Measurements from ENCODE around the gene ERMARD.

ERMARD gene

GRCh38 chr6:169824848-169825557 is 73.6 kb downstream of the ERMARD start:
- H3K4me2 ChIP-seq (ENCODE audit: low read length, poor library complexity, severe bottlenecking) = no peak overlapping the region
- no peaks in the 10 kb centered on the region for H3K36me3 ChIP-seq (ENCODE audit: control insufficient read depth in 1 of 2, insufficient read depth in 2 of 2, low read depth in 1 of 2, low read length in 2 of 2)

GRCh38 chr6:169825558-169826225 is 74.3 kb downstream of the ERMARD start:
- Histone ChIP-seq H3K36me3 (ENCODE audit: control insufficient read depth in 1 of 2, insufficient read depth in 2 of 2, low read depth in 1 of 2, low read length in 2 of 2) (no peaks in the 10 kb centered on the region), H3K27me3 (ENCODE audit: control insufficient read depth in 1 of 2, insufficient read depth in 1 of 2, low read length in 2 of 2) (peaks cover 23 to 49% of the 10 kb centered on the region in 2 experiments), H2BK15ac (ENCODE audit: low read depth, poor library complexity, severe bottlenecking) (no peak overlapping the region), H3K79me1 (replicated peaks; ENCODE audit: low read length, poor library complexity, severe bottlenecking) (no peaks in the 10 kb centered on the region), H3K4me3 (ENCODE audit: insufficient read depth in 1 of 2, low read depth in 1 of 2, low read length in 2 of 2) (no peak overlapping the region), H2AFZ (ENCODE audit: low read depth, low read length) (no peak overlapping the region), H2BK120ac (ENCODE audit: low read depth, low read length) (no peak overlapping the region), H3K4ac (ENCODE audit: low read depth in 1 of 2, low read length in 2 of 2) (no peak overlapping the region), H2BK12ac (ENCODE audit: low read length in 2 of 2) (no peak overlapping the region), H4K91ac (ENCODE audit: low read length) (no peak overlapping the region), H3K14ac (ENCODE audit: low read length in 2 of 2) (no peak overlapping the region), H3K18ac (ENCODE audit: low read depth in 1 of 2, low read length in 2 of 2) (no peak overlapping the region), H3K9ac (ENCODE audit: low read length) (no peak overlapping the region), H3K23ac (ENCODE audit: low read length in 2 of 2) (no peak overlapping the region), H2AK5ac (ENCODE audit: low read length, severe bottlenecking) (no peak overlapping the region), H2BK5ac (ENCODE audit: low read depth, low read length, poor library complexity, severe bottlenecking) (no peak overlapping the region), H3K9me3 (ENCODE audit: control insufficient read depth, low read length) (no peaks in the 10 kb centered on the region), H3K4me1 (ENCODE audit: control insufficient read depth, insufficient read depth, low read depth, low read length) (no peaks in the 10 kb centered on the region), H4K8ac (ENCODE audit: low read length) (no peak overlapping the region), H3K27ac (ENCODE audit: low read length, poor library complexity, severe bottlenecking) (no peak overlapping the region), H3K4me2 (ENCODE audit: low read length, poor library complexity, severe bottlenecking) (no peak overlapping the region)
- no peak for DNase-seq
- 82% methylated on average over 11 of the region's 12 CpGs for WGBS

More at GRCh38 chr6:169824848-169825557, 73.6 kb downstream of the ERMARD start:
- no peaks in the 10 kb centered on the region for H3K9me3 ChIP-seq (ENCODE audit: control insufficient read depth, low read length)
- H2AFZ ChIP-seq (ENCODE audit: low read depth, low read length) = no peak overlapping the region
- WGBS = 86% methylated on average over 15 of the region's 15 CpGs
- H3K27ac ChIP-seq (ENCODE audit: low read length, poor library complexity, severe bottlenecking) = no peak overlapping the region
- H2BK15ac ChIP-seq (ENCODE audit: low read depth, poor library complexity, severe bottlenecking) = no peak overlapping the region
- no peak overlapping the region for H4K91ac ChIP-seq (ENCODE audit: low read length)
- no peak overlapping the region for H3K14ac ChIP-seq (ENCODE audit: low read length in 2 of 2)
- H3K4me3 ChIP-seq (ENCODE audit: insufficient read depth in 1 of 2, low read depth in 1 of 2, low read length in 2 of 2) = no peak overlapping the region
- no peak overlapping the region for H3K23ac ChIP-seq (ENCODE audit: low read length in 2 of 2)
- H3K27me3 ChIP-seq (ENCODE audit: control insufficient read depth in 1 of 2, insufficient read depth in 1 of 2, low read length in 2 of 2) = peaks cover 19 to 42% of the 10 kb centered on the region in 2 experiments
- H2AK5ac ChIP-seq (ENCODE audit: low read length, severe bottlenecking) = no peak overlapping the region
- H4K8ac ChIP-seq (ENCODE audit: low read length) = no peak overlapping the region
- no peak overlapping the region for H2BK120ac ChIP-seq (ENCODE audit: low read depth, low read length)
- DNase-seq = no peak
- H3K4me1 ChIP-seq (ENCODE audit: control insufficient read depth, insufficient read depth, low read depth, low read length) = no peaks in the 10 kb centered on the region
- no peak overlapping the region for H3K4ac ChIP-seq (ENCODE audit: low read depth in 1 of 2, low read length in 2 of 2)
- no peak overlapping the region for H2BK12ac ChIP-seq (ENCODE audit: low read length in 2 of 2)
- no peak overlapping the region for H3K18ac ChIP-seq (ENCODE audit: low read depth in 1 of 2, low read length in 2 of 2)
- no peak overlapping the region for H2BK5ac ChIP-seq (ENCODE audit: low read depth, low read length, poor library complexity, severe bottlenecking)
- no peak overlapping the region for H3K9ac ChIP-seq (ENCODE audit: low read length)
- no peaks in the 10 kb centered on the region for H3K79me1 ChIP-seq (replicated peaks; ENCODE audit: low read length, poor library complexity, severe bottlenecking)

DNA sequence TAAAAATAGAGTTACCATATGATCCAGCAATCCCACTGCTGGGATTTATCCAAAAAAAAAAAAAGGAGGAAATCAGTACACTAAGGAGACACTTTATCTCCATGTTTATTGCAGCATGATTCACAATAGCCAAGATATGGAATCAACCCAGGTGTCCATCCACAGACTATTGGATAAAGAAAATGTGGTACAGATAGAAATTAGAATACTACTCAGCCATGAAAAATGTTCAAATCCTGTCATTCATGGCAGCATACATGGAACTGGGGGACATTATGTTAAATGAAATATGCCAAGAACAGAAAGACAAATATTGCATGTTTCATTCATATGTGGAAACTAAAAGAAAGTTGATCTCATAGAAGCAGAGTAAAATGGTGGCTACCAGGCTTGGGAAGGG is 75.3 kb downstream of the ERMARD start:
- H3K36me3 ChIP-seq (ENCODE audit: control insufficient read depth in 1 of 2, insufficient read depth in 2 of 2, low read depth in 1 of 2, low read length in 2 of 2) = no peaks in the 10 kb centered on the region
- no peak overlapping the region for H3K27ac ChIP-seq (ENCODE audit: low read length, poor library complexity, severe bottlenecking)
- no peak overlapping the region for H2BK5ac ChIP-seq (ENCODE audit: low read depth, low read length, poor library complexity, severe bottlenecking)
- no peak overlapping the region for H3K14ac ChIP-seq (ENCODE audit: low read length in 2 of 2)
- no peak overlapping the region for H3K4ac ChIP-seq (ENCODE audit: low read depth in 1 of 2, low read length in 2 of 2)
- no peak for DNase-seq
- no peaks in the 10 kb centered on the region for H3K79me1 ChIP-seq (replicated peaks; ENCODE audit: low read length, poor library complexity, severe bottlenecking)
- H3K18ac ChIP-seq (ENCODE audit: low read depth in 1 of 2, low read length in 2 of 2) = no peak overlapping the region
- H2AFZ ChIP-seq (ENCODE audit: low read depth, low read length) = no peak overlapping the region
- H2BK12ac ChIP-seq (ENCODE audit: low read length in 2 of 2) = no peak overlapping the region
- H2BK15ac ChIP-seq (ENCODE audit: low read depth, poor library complexity, severe bottlenecking) = no peak overlapping the region
- no peak overlapping the region for H3K4me3 ChIP-seq (ENCODE audit: insufficient read depth in 1 of 2, low read depth in 1 of 2, low read length in 2 of 2)
- H3K9ac ChIP-seq (ENCODE audit: low read length) = no peak overlapping the region
- H3K4me2 ChIP-seq (ENCODE audit: low read length, poor library complexity, severe bottlenecking) = no peak overlapping the region
- H4K8ac ChIP-seq (ENCODE audit: low read length) = no peak overlapping the region
- no peak overlapping the region for H2AK5ac ChIP-seq (ENCODE audit: low read length, severe bottlenecking)
- H3K9me3 ChIP-seq (ENCODE audit: control insufficient read depth, low read length) = no peaks in the 10 kb centered on the region
- peaks cover 3% of the 10 kb centered on the region for H3K4me1 ChIP-seq (ENCODE audit: control insufficient read depth, insufficient read depth, low read depth, low read length)
- H3K27me3 ChIP-seq (ENCODE audit: control insufficient read depth in 1 of 2, insufficient read depth in 1 of 2, low read length in 2 of 2) = peaks cover 29 to 57% of the 10 kb centered on the region in 2 experiments
- H2BK120ac ChIP-seq (ENCODE audit: low read depth, low read length) = no peak overlapping the region
- no peak overlapping the region for H3K23ac ChIP-seq (ENCODE audit: low read length in 2 of 2)
- H4K91ac ChIP-seq (ENCODE audit: low read length) = no peak overlapping the region

DNA sequence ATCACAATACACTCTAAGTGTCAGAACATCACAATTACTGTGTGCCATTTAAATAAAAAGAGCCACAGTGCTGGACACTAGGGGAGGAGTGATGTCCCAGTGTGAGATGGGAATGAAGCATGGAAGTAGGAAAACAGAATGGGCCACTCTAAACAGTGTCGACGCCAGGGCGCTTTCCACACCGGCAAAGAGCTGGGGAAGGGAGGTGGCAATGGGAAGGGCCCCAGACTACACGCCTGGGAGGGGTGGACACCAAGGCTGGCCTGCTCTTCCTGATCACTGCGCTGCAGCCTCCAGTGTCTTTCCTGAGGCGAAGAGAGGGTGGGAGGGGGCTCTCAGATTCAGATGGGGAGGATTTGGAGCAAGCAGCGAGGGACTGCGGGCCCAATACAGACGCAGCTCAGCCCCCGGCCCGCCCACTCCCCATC is 75.9 kb downstream of the ERMARD start:
- no peak overlapping the region for H2AK5ac ChIP-seq (ENCODE audit: low read length, severe bottlenecking)
- no peak overlapping the region for H3K18ac ChIP-seq (ENCODE audit: low read depth in 1 of 2, low read length in 2 of 2)
- no peak overlapping the region for H3K4me3 ChIP-seq (ENCODE audit: insufficient read depth in 1 of 2, low read depth in 1 of 2, low read length in 2 of 2)
- no peak overlapping the region for H3K4ac ChIP-seq (ENCODE audit: low read depth in 1 of 2, low read length in 2 of 2)
- no peak overlapping the region for H2AFZ ChIP-seq (ENCODE audit: low read depth, low read length)
- no peak overlapping the region for H3K27ac ChIP-seq (ENCODE audit: low read length, poor library complexity, severe bottlenecking)
- peaks cover 5% of the 10 kb centered on the region for H3K4me1 ChIP-seq (ENCODE audit: control insufficient read depth, insufficient read depth, low read depth, low read length)
- H3K9me3 ChIP-seq (ENCODE audit: control insufficient read depth, low read length) = no peaks in the 10 kb centered on the region
- no peak overlapping the region for H2BK5ac ChIP-seq (ENCODE audit: low read depth, low read length, poor library complexity, severe bottlenecking)
- H2BK15ac ChIP-seq (ENCODE audit: low read depth, poor library complexity, severe bottlenecking) = no peak overlapping the region
- WGBS = 32% methylated on average over 11 of the region's 12 CpGs
- H2BK120ac ChIP-seq (ENCODE audit: low read depth, low read length) = no peak overlapping the region
- H4K8ac ChIP-seq (ENCODE audit: low read length) = no peak overlapping the region
- H3K14ac ChIP-seq (ENCODE audit: low read length in 2 of 2) = no peak overlapping the region
- H2BK12ac ChIP-seq (ENCODE audit: low read length in 2 of 2) = no peak overlapping the region
- H3K9ac ChIP-seq (ENCODE audit: low read length) = no peak overlapping the region
- H3K23ac ChIP-seq (ENCODE audit: low read length in 2 of 2) = no peak overlapping the region
- DNase-seq = no peak
- H3K79me1 ChIP-seq (replicated peaks; ENCODE audit: low read length, poor library complexity, severe bottlenecking) = no peaks in the 10 kb centered on the region
- H4K91ac ChIP-seq (ENCODE audit: low read length) = no peak overlapping the region
- no peak overlapping the region for H3K4me2 ChIP-seq (ENCODE audit: low read length, poor library complexity, severe bottlenecking)
- H3K27me3 ChIP-seq (ENCODE audit: control insufficient read depth in 1 of 2, insufficient read depth in 1 of 2, low read length in 2 of 2) = peaks cover 29 to 55% of the 10 kb centered on the region in 2 experiments
- no peaks in the 10 kb centered on the region for H3K36me3 ChIP-seq (ENCODE audit: control insufficient read depth in 1 of 2, insufficient read depth in 2 of 2, low read depth in 1 of 2, low read length in 2 of 2)

Data from mesenchymal stem cell (in vitro differentiated cells and primary cell).